ENCODE measurements around the gene MEIS2. TPM values are rescaled to one million over a fixed set of nuclear protein-coding genes. Genes with fewer than 3 reads are reported as not detected.

MEIS2 gene
- total RNA-seq, 1 experiment from 2014 or later: 28.7 TPM

DNA sequence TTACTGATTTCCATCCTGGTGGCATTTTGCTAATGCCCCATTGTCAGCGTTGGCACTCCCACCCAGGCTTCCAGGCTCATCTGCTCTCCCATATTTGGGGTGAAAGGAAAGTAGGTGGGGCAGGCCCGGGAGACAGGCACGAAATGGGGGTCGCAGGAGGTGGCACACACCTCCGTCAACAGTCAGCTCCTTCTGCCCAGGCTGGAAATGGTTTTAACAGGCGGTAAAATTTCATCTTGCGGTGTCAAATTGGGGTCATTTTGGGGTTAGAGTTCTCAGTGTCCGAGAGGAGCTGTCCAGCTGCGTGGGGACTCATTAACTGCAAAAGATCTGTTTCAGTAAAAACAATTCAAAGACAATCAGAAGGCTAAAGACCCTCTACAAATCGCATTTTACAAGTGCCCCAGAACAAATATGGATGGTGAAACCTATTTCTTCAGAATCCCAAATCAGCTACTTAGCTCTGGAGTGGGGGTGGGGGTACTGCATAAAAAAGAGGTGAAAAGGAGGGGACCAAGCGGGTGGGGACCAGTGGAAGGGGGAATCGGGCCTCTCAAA lies 4.2 kb upstream of the MEIS2 start:
- H3K27ac Mint-ChIP-seq (ENCODE audit: unreplicated experiment): no peak overlapping the region
- BruUV-seq (replicated peaks): no TSS peak
- H3K9me3 Mint-ChIP-seq (ENCODE audit: unreplicated experiment): no peaks in the 10 kb centered on the region
- peaks cover 32% of the 10 kb centered on the region for H3K36me3 Mint-ChIP-seq (ENCODE audit: insufficient read depth, unreplicated experiment)
- H3K4me3 Mint-ChIP-seq (ENCODE audit: unreplicated experiment): no peak overlapping the region
- H3K4me1 ChIP-seq: no peaks in the 10 kb centered on the region
- CTCF ChIA-PET: no interaction called here
- no peak overlapping the region for H3K4me3 ChIP-seq (ENCODE audit: low read depth, low read length)
- no peaks in the 10 kb centered on the region for H3K27me3 ChIP-seq (replicated peaks; ENCODE audit: control insufficient read depth, insufficient read depth, low read length)
- peaks cover 17% of the 10 kb centered on the region for H3K4me1 Mint-ChIP-seq (ENCODE audit: low read depth, unreplicated experiment)
- H3K9me3 ChIP-seq: no peaks in the 10 kb centered on the region
- no peak for TF ChIP-seq CTCF (IDR thresholded peaks at IDR 0.05; ENCODE audit: insufficient read depth in 1 of 2, low read depth in 1 of 2, low read length in 1 of 2, severe bottlenecking in 1 of 2, unreplicated experiment in 1 of 2)
- no peaks in the 10 kb centered on the region for H3K36me3 ChIP-seq (ENCODE audit: control insufficient read depth, insufficient read depth, low read length)
- H3K27me3 Mint-ChIP-seq (ENCODE audit: insufficient read depth, unreplicated experiment): no peaks in the 10 kb centered on the region
- no peak for DNase-seq
- intact Hi-C loops (cut with micrococcal nuclease; ENCODE audit: unreplicated experiment): loop anchor here (5.0 kb wide), 2 partner anchors 87 to 127 kb away; no protein-coding TSS in a partner anchor
- POLR2A ChIA-PET: no interaction called here

GRCh38 chr15:37103475-37104423 lies 3.4 kb upstream of the MEIS2 start:
- no peak for TF ChIP-seq CTCF (IDR thresholded peaks at IDR 0.05; ENCODE audit: insufficient read depth in 1 of 2, low read depth in 1 of 2, low read length in 1 of 2, severe bottlenecking in 1 of 2, unreplicated experiment in 1 of 2)
- CTCF ChIA-PET: interaction anchor here (0.6 kb wide), 1 partner anchor 1370 kb away, joined by 5 read pairs; no protein-coding TSS in a partner anchor
- no peaks in the 10 kb centered on the region for H3K27me3 Mint-ChIP-seq (ENCODE audit: insufficient read depth, unreplicated experiment)
- no TSS peak for BruUV-seq (replicated peaks)
- H3K4me1 Mint-ChIP-seq (ENCODE audit: low read depth, unreplicated experiment): peaks cover 14% of the 10 kb centered on the region
- H3K4me3 Mint-ChIP-seq (ENCODE audit: unreplicated experiment): peak overlapping the region; percentile 90
- Histone ChIP-seq H3K4me1 (no peaks in the 10 kb centered on the region), H3K4me3 (ENCODE audit: low read depth, low read length) (no peak overlapping the region), H3K9me3 (no peaks in the 10 kb centered on the region), H3K36me3 (ENCODE audit: control insufficient read depth, insufficient read depth, low read length) (no peaks in the 10 kb centered on the region), H3K27me3 (replicated peaks; ENCODE audit: control insufficient read depth, insufficient read depth, low read length) (no peaks in the 10 kb centered on the region)
- no peaks in the 10 kb centered on the region for H3K9me3 Mint-ChIP-seq (ENCODE audit: unreplicated experiment)
- POLR2A ChIA-PET: no interaction called here
- intact Hi-C loops (cut with micrococcal nuclease; ENCODE audit: unreplicated experiment): loop anchor here (5.0 kb wide), 2 partner anchors 86 to 126 kb away; no protein-coding TSS in a partner anchor
- peaks cover 32% of the 10 kb centered on the region for H3K36me3 Mint-ChIP-seq (ENCODE audit: insufficient read depth, unreplicated experiment)
- no peak for DNase-seq
- no peak overlapping the region for H3K27ac Mint-ChIP-seq (ENCODE audit: unreplicated experiment)

GRCh38 chr15:37103163-37103435 lies 2.8 kb upstream of the MEIS2 start:
- no peak for TF ChIP-seq CTCF (IDR thresholded peaks at IDR 0.05; ENCODE audit: insufficient read depth in 1 of 2, low read depth in 1 of 2, low read length in 1 of 2, severe bottlenecking in 1 of 2, unreplicated experiment in 1 of 2)
- Mint-ChIP-seq H3K4me3 (ENCODE audit: unreplicated experiment) (peak overlapping the region; percentile 90), H3K9me3 (ENCODE audit: unreplicated experiment) (no peaks in the 10 kb centered on the region), H3K27me3 (ENCODE audit: insufficient read depth, unreplicated experiment) (no peaks in the 10 kb centered on the region), H3K27ac (ENCODE audit: unreplicated experiment) (no peak overlapping the region), H3K4me1 (ENCODE audit: low read depth, unreplicated experiment) (peaks cover 14% of the 10 kb centered on the region), H3K36me3 (ENCODE audit: insufficient read depth, unreplicated experiment) (peaks cover 32% of the 10 kb centered on the region)
- Histone ChIP-seq H3K4me1 (no peaks in the 10 kb centered on the region), H3K4me3 (ENCODE audit: low read depth, low read length) (no peak overlapping the region), H3K9me3 (no peaks in the 10 kb centered on the region), H3K36me3 (ENCODE audit: control insufficient read depth, insufficient read depth, low read length) (no peaks in the 10 kb centered on the region), H3K27me3 (replicated peaks; ENCODE audit: control insufficient read depth, insufficient read depth, low read length) (no peaks in the 10 kb centered on the region)
- BruUV-seq (replicated peaks): no TSS peak
- ChIA-PET CTCF (no interaction called here), POLR2A (interaction anchor here (0.6 kb wide), 1 partner anchor 349 kb away, joined by 3 read pairs; no protein-coding TSS in a partner anchor)
- DNase-seq: no peak
- intact Hi-C loops (cut with micrococcal nuclease; ENCODE audit: unreplicated experiment): loop anchor here (5.0 kb wide), 2 partner anchors 86 to 126 kb away; no protein-coding TSS in a partner anchor

Measured in Caco-2 (cell line).